Measurements from ENCODE around the gene CD6. TPM values are rescaled to one million over a fixed set of nuclear protein-coding genes. Genes with fewer than 3 reads are reported as not detected.
"Not testable (repeated sequence)": the region's sequence is repeated elsewhere in the genome, so short reads cannot be mapped to it uniquely, and the experiment has no call there.

Gene CD6
- total and polyA plus RNA-seq, 10 donors = 10.9 to 47.6 (median 21.2) TPM

- peaks cover 9 to 33% (median 17%) of the 10 kb centered on the region in 6 donors for H3K4me1 ChIP-seq
- WGBS, 5 donors = 75 to 84% (median 76%) methylated on average over 5 of the region's 5 CpGs
- H3K27me3 ChIP-seq (replicated peaks in 1 of 7) = no peaks in the 10 kb centered on the region
- peaks cover 0 to 8% (median 0%) of the 10 kb centered on the region in 8 donors for H3K9me3 ChIP-seq
- intact Hi-C loops (cut with DNase I; ENCODE audit: low total_unique reads) = loop anchor here (2.0 kb wide), 1 partner anchor 160 kb away; no protein-coding TSS in a partner anchor
- no peaks in the 10 kb centered on the region for H3K36me3 ChIP-seq
- no peak for TF ChIP-seq POLR2AphosphoS5 (IDR thresholded peaks at IDR 0.05)
- TF ChIP-seq CTCF (IDR thresholded peaks at IDR 0.05 in 8 of 11, conservative IDR thresholded peaks at IDR 0.05 in 3 of 11) = no peak
- TF ChIP-seq POLR2A (IDR thresholded peaks at IDR 0.05) = no peak
- no peak for DNase-seq
- H3K27ac ChIP-seq = peak overlapping the region in 5 of 8 donors; percentile 75 to 87 (median 79)
- H3K4me3 ChIP-seq = peak overlapping the region in 4 of 8 donors; percentile 32 to 68 (median 40)
Observed at GRCh38 chr11:60970890-60971289, 590 bp upstream of the CD6 start.

- DNase-seq = no peak
- 73 to 86% (median 79%) methylated on average over 12 to 15 of the region's 15 CpGs for WGBS, 5 donors
- Histone ChIP-seq H3K4me1 (peaks cover 11 to 45% (median 25%) of the 10 kb centered on the region in 6 donors), H3K27ac (peak overlapping the region; percentile 62 to 87 (median 76)), H3K27me3 (replicated peaks in 1 of 7) (no peaks in the 10 kb centered on the region), H3K36me3 (no peaks in the 10 kb centered on the region), H3K4me3 (peak overlapping the region; percentile 22 to 68 (median 39)), H3K9me3 (peaks cover 0 to 8% (median 0%) of the 10 kb centered on the region in 8 donors)
- TF ChIP-seq CTCF (IDR thresholded peaks at IDR 0.05 in 8 of 11, conservative IDR thresholded peaks at IDR 0.05 in 3 of 11) = no peak
- no peak for TF ChIP-seq POLR2A (IDR thresholded peaks at IDR 0.05)
- TF ChIP-seq POLR2AphosphoS5 (IDR thresholded peaks at IDR 0.05) = no peak
- intact Hi-C loops (cut with DNase I; ENCODE audit: low total_unique reads) = no loop called here
Observed at GRCh38 chr11:60972182-60973030, 926 bp downstream of the CD6 start.

GRCh38 chr11:60973699-60974098, 2.2 kb downstream of the CD6 start:
- Histone ChIP-seq H3K9me3 (peaks cover 0 to under 1% (median 0%) of the 10 kb centered on the region in 8 donors), H3K27ac (peak overlapping the region in 7 of 8 donors; percentile 66 to 87 (median 77)), H3K36me3 (no peaks in the 10 kb centered on the region), H3K4me3 (peak overlapping the region in 7 of 8 donors; percentile 2 to 68 (median 45)), H3K4me1 (peaks cover 18 to 58% (median 38%) of the 10 kb centered on the region in 6 donors), H3K27me3 (replicated peaks in 1 of 7) (no peaks in the 10 kb centered on the region)
- no peak for DNase-seq
- TF ChIP-seq POLR2AphosphoS5 (IDR thresholded peaks at IDR 0.05) (no peak), CTCF (IDR thresholded peaks at IDR 0.05 in 8 of 11, conservative IDR thresholded peaks at IDR 0.05 in 3 of 11) (no peak), POLR2A (IDR thresholded peaks at IDR 0.05) (no peak)
- 68 to 88% (median 83%) methylated on average over 6 of the region's 6 CpGs for WGBS, 5 donors
- intact Hi-C loops (cut with DNase I; ENCODE audit: low total_unique reads) = no loop called here

- WGBS, 5 donors = 72 to 82% (median 77%) methylated on average over 13 of the region's 13 CpGs
Observed at GRCh38 chr11:60974316-60974715, 2.8 kb downstream of the CD6 start.

More at GRCh38 chr11:60974316-60974715, 2.8 kb downstream of the CD6 start:
- Histone ChIP-seq H3K27ac (peak overlapping the region in 7 of 8 donors; percentile 20 to 87 (median 77)), H3K4me1 (peaks cover 18 to 64% (median 43%) of the 10 kb centered on the region in 6 donors), H3K4me3 (peak overlapping the region in 5 of 8 donors; percentile 11 to 68 (median 46))
- intact Hi-C loops (cut with DNase I; ENCODE audit: low total_unique reads); H3K36me3 ChIP-seq; H3K9me3 ChIP-seq; DNase-seq; H3K27me3 ChIP-seq (replicated peaks in 1 of 7): not testable (repeated sequence)
